HG02642 (cell line): Measurements from ENCODE around the gene TANC1.
A peak's percentile ranks its signal among the peaks of the same experiment; 100 is the strongest.

ENCODE experiments used
- ATAC-seq: cut with Tn5 transposase; IDR thresholded peaks from one replicate; pipeline ENCODE4 v1.9.1; 2021; ENCODE audit warnings: mild to moderate bottlenecking; ENCODE audit not compliant: unreplicated experiment, poor library complexity

TANC1 gene

DNA sequence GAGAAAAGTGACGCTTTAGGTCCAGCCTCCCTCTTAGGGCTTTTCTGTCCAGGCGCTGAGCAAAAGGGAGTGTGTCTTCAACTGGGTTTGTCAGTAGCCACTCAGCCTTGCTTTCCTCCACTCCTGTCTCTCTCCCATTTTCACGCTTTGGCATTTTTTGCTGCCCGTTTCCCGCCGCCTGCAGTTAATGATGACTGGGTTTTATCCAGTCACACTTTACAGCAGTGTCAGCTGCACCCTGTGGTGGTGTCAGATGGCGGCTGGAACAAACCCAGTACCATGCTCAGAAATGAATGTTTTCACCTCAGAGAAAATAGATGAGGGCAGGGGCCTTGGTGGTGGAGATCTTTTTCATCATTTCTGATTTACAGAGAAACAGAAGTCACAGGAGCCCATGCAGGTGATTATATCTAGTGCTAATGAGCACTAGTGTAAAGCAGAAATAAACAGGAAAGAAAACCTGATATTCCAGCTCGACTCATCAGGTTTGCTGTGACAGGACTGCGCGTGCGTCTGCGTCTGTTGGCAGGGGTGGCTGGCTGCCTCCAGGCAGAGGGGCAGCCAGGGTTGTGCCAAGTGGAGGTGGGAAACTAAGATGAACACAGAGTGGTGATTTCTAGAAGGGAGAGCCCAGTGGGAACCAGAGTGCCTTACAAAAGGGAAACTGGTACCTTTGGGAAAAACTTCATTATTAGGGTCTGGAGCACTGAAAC lies 139.9 kb downstream of the TANC1 start:
- no peak for ATAC-seq

GRCh38 chr2:159109517-159109916 lies 141.1 kb downstream of the TANC1 start:
- no peak for ATAC-seq

GRCh38 chr2:159110784-159111183 lies 142.3 kb downstream of the TANC1 start:
- no peak for ATAC-seq

GRCh38 chr2:159111346-159111927 lies 143.0 kb downstream of the TANC1 start:
- no peak for ATAC-seq

GRCh38 chr2:159114835-159115234 lies 146.4 kb downstream of the TANC1 start:
- ATAC-seq: no peak

GRCh38 chr2:159116922-159117321 lies 148.5 kb downstream of the TANC1 start:
- no peak for ATAC-seq

DNA sequence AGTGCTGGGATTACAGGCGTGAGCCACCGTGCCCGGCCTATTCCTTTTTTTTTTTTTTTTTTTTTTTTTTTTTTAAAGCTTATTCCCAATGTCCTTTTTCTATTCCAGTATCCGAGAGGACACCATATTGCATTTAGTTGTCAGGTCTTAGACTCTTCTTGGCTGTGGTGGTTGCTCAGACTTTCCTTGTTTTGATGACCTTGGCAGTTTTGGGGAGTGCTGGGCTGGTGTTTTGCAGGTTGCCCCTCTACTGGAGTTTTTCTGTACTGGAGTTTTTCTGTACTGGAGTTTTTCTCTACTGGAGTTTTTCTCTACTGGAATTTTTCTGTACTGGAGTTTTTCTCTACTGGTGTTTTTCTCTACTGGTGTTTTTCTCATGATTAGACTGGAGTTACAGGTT lies 149.2 kb downstream of the TANC1 start:
- ATAC-seq: no peak

GRCh38 chr2:159118115-159118858 lies 149.8 kb downstream of the TANC1 start:
- peak; percentile 84 for ATAC-seq

GRCh38 chr2:159118859-159119500 lies 150.5 kb downstream of the TANC1 start:
- no peak for ATAC-seq

DNA sequence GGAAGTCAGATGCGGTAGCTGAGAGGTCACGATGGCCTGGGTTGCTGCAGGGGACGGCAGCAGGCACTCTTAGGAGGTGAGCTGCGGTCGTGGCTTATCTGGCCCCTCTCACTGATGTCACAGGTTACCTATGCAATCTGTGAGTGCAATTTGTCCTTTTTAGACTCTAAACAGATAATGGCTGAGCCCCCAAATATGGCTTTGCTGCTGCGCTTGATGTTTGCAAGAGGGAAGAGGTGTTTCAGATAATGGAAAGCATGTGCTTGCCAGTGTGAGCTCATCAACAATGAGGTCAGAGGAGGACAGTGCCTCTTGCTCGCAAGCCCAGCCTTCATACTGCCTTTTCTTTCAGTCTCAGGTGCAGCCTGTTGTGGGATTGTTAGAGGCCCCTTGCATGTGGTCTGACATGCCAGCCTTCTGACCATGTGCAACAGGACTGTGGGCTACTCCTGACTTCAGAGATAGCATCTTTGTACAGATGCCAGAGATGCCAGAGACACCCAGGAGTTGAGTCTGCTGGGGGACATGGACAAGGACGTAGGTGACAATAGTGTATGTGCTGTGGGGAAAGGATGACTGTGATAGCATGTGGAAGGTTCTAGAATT lies 151.3 kb downstream of the TANC1 start:
- no peak for ATAC-seq

- ATAC-seq: no peak
These were observed 155.3 kb downstream of the TANC1 start for GRCh38 chr2:159123786-159124185.

DNA sequence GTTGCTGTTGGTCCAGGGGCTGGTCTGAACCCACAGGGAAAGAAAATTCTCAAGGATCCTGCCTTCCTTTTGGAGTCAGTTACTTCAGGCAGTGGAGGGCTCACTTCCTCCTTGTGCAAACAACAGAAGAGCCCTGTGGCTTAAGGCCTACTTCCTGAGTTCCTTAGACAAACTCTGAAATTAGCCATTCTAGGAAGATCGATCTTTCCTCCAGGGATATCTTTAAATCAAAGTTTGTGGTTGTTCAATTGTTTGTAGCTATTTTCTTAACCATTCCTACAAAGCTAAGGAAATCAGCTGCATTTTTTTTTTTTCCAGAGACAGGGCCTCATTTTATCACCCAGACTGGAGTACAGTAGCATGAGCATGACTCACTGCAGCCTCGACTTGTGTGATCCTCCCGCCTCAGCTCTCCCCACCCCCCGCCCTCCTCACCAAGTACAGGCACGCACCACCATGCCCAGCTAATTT lies 156.0 kb downstream of the TANC1 start:
- ATAC-seq: no peak

DNA sequence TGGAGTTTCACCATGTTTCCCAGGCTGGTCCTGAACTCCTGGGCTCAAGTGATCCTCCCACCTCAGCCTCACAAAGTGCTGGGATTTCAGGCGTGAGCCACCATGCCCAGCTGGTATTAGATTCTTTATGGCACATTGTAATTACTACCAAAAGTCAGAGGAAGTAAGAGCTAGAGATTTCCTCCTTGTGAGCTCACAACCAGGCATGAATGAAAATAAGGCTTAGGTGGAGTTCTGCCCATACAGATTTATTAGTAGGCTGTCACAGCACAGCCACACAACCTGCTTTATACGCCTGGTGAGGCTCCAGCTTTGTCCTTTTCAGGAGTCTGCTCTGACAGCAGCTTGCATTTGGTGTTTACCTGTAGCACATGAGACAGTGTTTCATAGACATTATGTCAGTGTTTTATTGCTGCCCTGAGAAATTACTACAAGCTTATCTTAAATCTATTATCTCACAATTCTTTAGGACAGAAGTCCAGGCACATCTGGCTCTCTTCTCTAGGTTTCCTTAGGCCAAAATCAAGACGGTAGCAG lies 156.6 kb downstream of the TANC1 start:
- no peak for ATAC-seq

- no peak for ATAC-seq
These were observed 157.4 kb downstream of the TANC1 start for GRCh38 chr2:159125858-159126257.

- ATAC-seq: no peak
These were observed 158.1 kb downstream of the TANC1 start for GRCh38 chr2:159126432-159127022.

DNA sequence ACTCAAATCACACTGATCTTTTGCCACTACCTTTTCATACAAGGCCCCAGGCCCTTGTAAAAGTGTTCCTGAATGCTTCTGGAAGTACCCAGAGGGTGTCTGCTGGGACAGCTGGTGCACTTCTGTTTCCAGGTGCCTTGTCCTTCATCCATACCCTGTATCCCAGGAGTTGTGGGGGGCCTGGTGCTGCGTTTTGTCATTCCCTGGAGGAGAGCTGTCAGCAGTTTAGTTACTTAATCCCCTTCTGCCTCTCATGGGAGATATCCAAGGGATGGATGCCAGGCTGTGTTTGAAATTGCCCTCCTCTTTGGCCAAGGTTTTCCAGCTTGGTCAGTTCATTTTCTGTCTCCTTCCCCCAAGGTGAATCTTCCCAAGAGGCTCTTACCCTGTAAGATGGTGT lies 159.8 kb downstream of the TANC1 start:
- ATAC-seq: no peak

- no peak for ATAC-seq
These were observed 160.8 kb downstream of the TANC1 start for GRCh38 chr2:159129269-159129668.

GRCh38 chr2:159129824-159130223 lies 161.4 kb downstream of the TANC1 start:
- ATAC-seq: no peak

DNA sequence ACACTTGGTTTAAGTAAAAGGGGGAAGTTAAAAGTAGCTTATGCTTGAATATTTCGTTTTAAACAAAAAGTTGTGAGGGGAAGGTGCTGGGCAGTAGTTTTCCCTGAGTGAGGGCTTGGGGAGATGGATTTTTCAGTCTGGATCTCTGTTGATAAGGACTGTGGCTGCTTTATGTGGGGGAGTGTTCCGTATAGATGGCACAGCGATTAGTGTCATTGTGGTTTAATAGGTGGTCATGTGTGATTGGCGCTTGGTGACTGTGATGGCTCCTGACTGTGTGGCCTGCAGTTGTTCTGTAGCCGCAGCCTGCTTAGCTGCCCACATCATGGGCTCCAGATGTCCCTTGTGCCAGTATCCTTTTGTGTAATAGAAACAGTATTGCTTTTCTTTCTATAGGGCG lies 161.9 kb downstream of the TANC1 start:
- ATAC-seq: no peak
